ENCODE data around the gene TLE1.
"Not testable (repeated sequence)": the region's sequence is repeated elsewhere in the genome, so short reads cannot be mapped to it uniquely, and the experiment has no call there.

Gene TLE1

GRCh38 chr9:81689343-81690175 lies at the start of gene TLE1:
TLE1 (minus strand) TSS chr9:81689547; CDS start chr9:81688240, 1,307 bp downstream.
- peak; percentile 15 to 61 (median 47) for DNase-seq (ENCODE audit: low read depth in 3 of 3, low spot score in 1 of 3)

GRCh38 chr9:81737871-81738507 lies 48.6 kb upstream of the TLE1 start:
- DNase-seq (ENCODE audit: low read depth in 3 of 3, low spot score in 1 of 3), result no peak

- DNase-seq (ENCODE audit: low read depth in 3 of 3, low spot score in 1 of 3), result not testable (repeated sequence)
Observed at GRCh38 chr9:81730498-81730897, 41.2 kb upstream of the TLE1 start.

GRCh38 chr9:81729135-81729534 lies 39.8 kb upstream of the TLE1 start:
- no peak for DNase-seq (ENCODE audit: low read depth in 3 of 3, low spot score in 1 of 3)

GRCh38 chr9:81724242-81724889 lies 35.0 kb upstream of the TLE1 start:
- no peak for DNase-seq (ENCODE audit: low read depth in 3 of 3, low spot score in 1 of 3)

- no peak for DNase-seq (ENCODE audit: low read depth in 3 of 3, low spot score in 1 of 3)
Observed at GRCh38 chr9:81722277-81722676, 32.9 kb upstream of the TLE1 start.

GRCh38 chr9:81720450-81721086 lies 31.2 kb upstream of the TLE1 start:
- DNase-seq (ENCODE audit: low read depth in 3 of 3, low spot score in 1 of 3), result no peak

GRCh38 chr9:81719972-81720371 lies 30.6 kb upstream of the TLE1 start:
- DNase-seq (ENCODE audit: low read depth in 3 of 3, low spot score in 1 of 3), result no peak

GRCh38 chr9:81718244-81718643 lies 28.9 kb upstream of the TLE1 start:
- DNase-seq (ENCODE audit: low read depth in 3 of 3, low spot score in 1 of 3), result no peak

GRCh38 chr9:81717747-81718077 lies 28.4 kb upstream of the TLE1 start:
- DNase-seq (ENCODE audit: low read depth in 3 of 3, low spot score in 1 of 3), result no peak

- no peak for DNase-seq (ENCODE audit: low read depth in 3 of 3, low spot score in 1 of 3)
Observed at GRCh38 chr9:81717061-81717746, 27.9 kb upstream of the TLE1 start.

- no peak for DNase-seq (ENCODE audit: low read depth in 3 of 3, low spot score in 1 of 3)
Observed at GRCh38 chr9:81716409-81716808, 27.1 kb upstream of the TLE1 start.

GRCh38 chr9:81705578-81705977 lies 16.2 kb upstream of the TLE1 start:
- DNase-seq (ENCODE audit: low read depth in 3 of 3, low spot score in 1 of 3), result no peak

GRCh38 chr9:81694541-81694940 lies 5.2 kb upstream of the TLE1 start:
- DNase-seq (ENCODE audit: low read depth in 3 of 3, low spot score in 1 of 3), result no peak

GRCh38 chr9:81693671-81694378 lies 4.5 kb upstream of the TLE1 start:
- no peak for DNase-seq (ENCODE audit: low read depth in 3 of 3, low spot score in 1 of 3)

GRCh38 chr9:81690251-81690851 lies 1.0 kb upstream of the TLE1 start:
- DNase-seq (ENCODE audit: low read depth in 3 of 3, low spot score in 1 of 3), result no peak

GRCh38 chr9:81689093-81689342 lies 329 bp downstream of the TLE1 start:
- not testable (repeated sequence) for DNase-seq (ENCODE audit: low read depth in 3 of 3, low spot score in 1 of 3)

GRCh38 chr9:81688262-81689092 lies 870 bp downstream of the TLE1 start:
- DNase-seq (ENCODE audit: low read depth in 3 of 3, low spot score in 1 of 3), result not testable (repeated sequence)

- no peak for DNase-seq (ENCODE audit: low read depth in 3 of 3, low spot score in 1 of 3)
Observed at GRCh38 chr9:81687521-81688261, 1.7 kb downstream of the TLE1 start.

Data from stimulated activated CD4-positive, alpha-beta T cell treated with anti-CD3 and anti-CD28 coated beads, TNF-alpha, amount 100 ng/mL, for 1 hour (primary cell).